ENCODE data around the gene RTKN2.

GRCh38 chr10:62268027-62268398 is 631 bp downstream of the RTKN2 start:
- TF ChIP-seq GATA2 (IDR thresholded peaks at IDR 0.05; ENCODE audit: low read depth, low read length) (no peak), GATA3 (IDR thresholded peaks at IDR 0.05; ENCODE audit: low read depth, low read length) (no peak)
